ENCODE data around the gene PDE1C. TPM values are rescaled to one million over a fixed set of nuclear protein-coding genes. Genes with fewer than 3 reads are reported as not detected.

Gene PDE1C
- total RNA-seq, 1 experiment from 2014 or later: not detected

- H3K36me3 ChIP-seq (ENCODE audit: insufficient read depth, low read length, poor library complexity, severe bottlenecking): no peaks in the 10 kb centered on the region
- no peaks in the 10 kb centered on the region for H3K4me1 ChIP-seq (ENCODE audit: insufficient read depth, low read length, poor library complexity, severe bottlenecking)
- intact Hi-C loops (cut with micrococcal nuclease; ENCODE audit: unreplicated experiment): no loop called here
- no peak overlapping the region for H3K27ac ChIP-seq (ENCODE audit: low read depth, low read length, poor library complexity, severe bottlenecking)
- H3K4me3 ChIP-seq (ENCODE audit: low read depth, low read length, poor library complexity, severe bottlenecking): no peak overlapping the region
- ChIA-PET CTCF (no interaction called here), POLR2A (ENCODE audit: low non-redundant PET) (no interaction called here)
- TF ChIP-seq CTCF (conservative IDR thresholded peaks at IDR 0.05; ENCODE audit: low read depth, low read length) (no peak), EZH2 (IDR thresholded peaks at IDR 0.05; ENCODE audit: borderline replicate concordance, low read depth, low read length, poor library complexity, severe bottlenecking) (no peak)
- DNase-seq (ENCODE audit: low spot score): no peak
- BruUV-seq (replicated peaks): no TSS peak
- H3K27me3 ChIP-seq (replicated peaks; ENCODE audit: insufficient read depth, low read depth, low read length, poor library complexity): no peaks in the 10 kb centered on the region
- no peaks in the 10 kb centered on the region for H3K9me3 ChIP-seq (ENCODE audit: low read depth, low read length, poor library complexity, severe bottlenecking)
Observed at GRCh38 chr7:31963569-31964175, 106.5 kb downstream of the PDE1C start.

- Histone ChIP-seq H3K4me3 (ENCODE audit: low read depth, low read length, poor library complexity, severe bottlenecking) (no peak overlapping the region), H3K27ac (ENCODE audit: low read depth, low read length, poor library complexity, severe bottlenecking) (no peak overlapping the region), H3K4me1 (ENCODE audit: insufficient read depth, low read length, poor library complexity, severe bottlenecking) (no peaks in the 10 kb centered on the region), H3K27me3 (replicated peaks; ENCODE audit: insufficient read depth, low read depth, low read length, poor library complexity) (no peaks in the 10 kb centered on the region), H3K9me3 (ENCODE audit: low read depth, low read length, poor library complexity, severe bottlenecking) (no peaks in the 10 kb centered on the region), H3K36me3 (ENCODE audit: insufficient read depth, low read length, poor library complexity, severe bottlenecking) (no peaks in the 10 kb centered on the region)
- POLR2A ChIA-PET (ENCODE audit: low non-redundant PET): no interaction called here
- no TSS peak for BruUV-seq (replicated peaks)
- DNase-seq (ENCODE audit: low spot score): no peak
- TF ChIP-seq EZH2 (IDR thresholded peaks at IDR 0.05; ENCODE audit: borderline replicate concordance, low read depth, low read length, poor library complexity, severe bottlenecking) (no peak), CTCF (conservative IDR thresholded peaks at IDR 0.05; ENCODE audit: low read depth, low read length) (no peak)
- CTCF ChIA-PET: no interaction called here
- intact Hi-C loops (cut with micrococcal nuclease; ENCODE audit: unreplicated experiment): no loop called here
Observed at GRCh38 chr7:31962246-31962645, 108.0 kb downstream of the PDE1C start.

- Histone ChIP-seq H3K4me3 (ENCODE audit: low read depth, low read length, poor library complexity, severe bottlenecking) (no peak overlapping the region), H3K36me3 (ENCODE audit: insufficient read depth, low read length, poor library complexity, severe bottlenecking) (no peaks in the 10 kb centered on the region), H3K27me3 (replicated peaks; ENCODE audit: insufficient read depth, low read depth, low read length, poor library complexity) (no peaks in the 10 kb centered on the region), H3K9me3 (ENCODE audit: low read depth, low read length, poor library complexity, severe bottlenecking) (no peaks in the 10 kb centered on the region), H3K27ac (ENCODE audit: low read depth, low read length, poor library complexity, severe bottlenecking) (no peak overlapping the region), H3K4me1 (ENCODE audit: insufficient read depth, low read length, poor library complexity, severe bottlenecking) (no peaks in the 10 kb centered on the region)
- intact Hi-C loops (cut with micrococcal nuclease; ENCODE audit: unreplicated experiment): no loop called here
- POLR2A ChIA-PET (ENCODE audit: low non-redundant PET): no interaction called here
- CTCF ChIA-PET: no interaction called here
- no TSS peak for BruUV-seq (replicated peaks)
- no peak for DNase-seq (ENCODE audit: low spot score)
- TF ChIP-seq EZH2 (IDR thresholded peaks at IDR 0.05; ENCODE audit: borderline replicate concordance, low read depth, low read length, poor library complexity, severe bottlenecking) (no peak), CTCF (conservative IDR thresholded peaks at IDR 0.05; ENCODE audit: low read depth, low read length) (no peak)
Observed at GRCh38 chr7:31958226-31958625, 112.0 kb downstream of the PDE1C start.

All from A673 (cell line).